HG03571 (cell line): ENCODE data around the gene GALNT5.

ENCODE experiments used
- ATAC-seq: cut with Tn5 transposase; IDR thresholded peaks from one replicate; pipeline ENCODE4 v1.9.1; 2021; ENCODE audit not compliant: unreplicated experiment

The GALNT5 gene

GRCh38 chr2:157363612-157364101, 106.2 kb downstream of the GALNT5 start:
- peak; percentile 57 for ATAC-seq
